GM13976 (cell line): ENCODE results near the gene STK26.
"Not testable (repeated sequence)": the region's sequence is repeated elsewhere in the genome, so short reads cannot be mapped to it uniquely, and the experiment has no call there.

Experiments
- DNase-seq: peaks from one replicate; pipeline ENCODE4 v3.0.0; 2012; ENCODE audit warnings: low spot score
- in situ Hi-C: fragments of 300-500 bp; cut with MboI; formaldehyde crosslinking; loops from one replicate; pipeline ENCODE4 v1.12.0; 2022; ENCODE audit warnings: low sequenced_read_pairs, mixed read lengths, inconsistent platforms; ENCODE audit not compliant: unreplicated experiment
- TF ChIP-seq, protein P1 (sequence below): IDR thresholded peaks from 2 replicates; pipeline ENCODE4 v1.5.1; 2012; ENCODE audit warnings: borderline replicate concordance, mild to moderate bottlenecking; ENCODE audit not compliant: insufficient read depth; ENCODE audit errors: extremely low read depth, missing control alignments, control extremely low read depth

STK26 gene

DNA sequence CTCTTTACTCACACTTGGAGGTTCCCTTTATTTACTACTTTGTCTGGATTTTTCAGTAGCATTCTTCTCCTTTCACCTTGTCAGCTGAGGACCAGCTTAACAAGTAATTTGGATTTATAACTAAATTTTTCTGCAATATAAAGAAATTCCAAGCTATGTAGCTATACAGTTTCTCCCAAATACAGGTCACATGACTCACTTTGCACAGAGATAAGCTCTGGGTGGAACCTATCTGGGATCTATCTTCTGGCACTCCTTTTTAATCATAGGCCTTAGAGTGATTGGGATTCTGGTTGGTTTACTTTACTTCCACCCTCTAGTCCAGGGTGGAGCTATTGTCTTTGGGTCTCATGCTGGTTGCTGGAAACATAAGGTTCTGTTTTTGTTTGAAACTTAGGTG is 34.9 kb upstream of the STK26 start:
- DNase-seq, result no peak
- TF ChIP-seq, protein P1, sequence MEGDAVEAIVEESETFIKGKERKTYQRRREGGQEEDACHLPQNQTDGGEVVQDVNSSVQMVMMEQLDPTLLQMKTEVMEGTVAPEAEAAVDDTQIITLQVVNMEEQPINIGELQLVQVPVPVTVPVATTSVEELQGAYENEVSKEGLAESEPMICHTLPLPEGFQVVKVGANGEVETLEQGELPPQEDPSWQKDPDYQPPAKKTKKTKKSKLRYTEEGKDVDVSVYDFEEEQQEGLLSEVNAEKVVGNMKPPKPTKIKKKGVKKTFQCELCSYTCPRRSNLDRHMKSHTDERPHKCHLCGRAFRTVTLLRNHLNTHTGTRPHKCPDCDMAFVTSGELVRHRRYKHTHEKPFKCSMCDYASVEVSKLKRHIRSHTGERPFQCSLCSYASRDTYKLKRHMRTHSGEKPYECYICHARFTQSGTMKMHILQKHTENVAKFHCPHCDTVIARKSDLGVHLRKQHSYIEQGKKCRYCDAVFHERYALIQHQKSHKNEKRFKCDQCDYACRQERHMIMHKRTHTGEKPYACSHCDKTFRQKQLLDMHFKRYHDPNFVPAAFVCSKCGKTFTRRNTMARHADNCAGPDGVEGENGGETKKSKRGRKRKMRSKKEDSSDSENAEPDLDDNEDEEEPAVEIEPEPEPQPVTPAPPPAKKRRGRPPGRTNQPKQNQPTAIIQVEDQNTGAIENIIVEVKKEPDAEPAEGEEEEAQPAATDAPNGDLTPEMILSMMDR, result no peak
- in situ Hi-C loops, result no loop called here

DNA sequence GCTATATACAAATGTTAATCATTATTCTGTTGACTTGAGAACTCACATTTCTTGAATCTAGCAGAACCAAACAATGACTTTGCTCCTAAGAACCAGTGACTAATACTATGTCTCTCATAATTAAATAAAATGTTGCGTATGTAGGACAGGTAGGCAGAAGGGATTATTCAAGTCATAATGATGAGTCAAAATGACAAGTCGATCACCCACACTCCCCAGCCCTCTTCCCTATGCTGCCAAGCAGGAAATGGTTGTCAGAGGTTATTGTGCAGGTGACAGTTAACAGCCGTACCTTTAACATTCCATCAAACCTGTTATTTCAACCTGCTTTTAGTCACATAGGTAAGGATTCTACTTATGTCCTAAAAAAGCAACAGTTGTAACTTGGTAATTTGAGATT is 22.0 kb upstream of the STK26 start:
- no peak for DNase-seq
- TF ChIP-seq, protein P1, result no peak
- in situ Hi-C loops, result no loop called here

GRCh38 chrX:132004728-132005127 is 18.4 kb upstream of the STK26 start:
- TF ChIP-seq, protein P1, result no peak
- in situ Hi-C loops, result no loop called here
- no peak for DNase-seq

GRCh38 chrX:132009350-132009749 is 13.8 kb upstream of the STK26 start:
- in situ Hi-C loops, result no loop called here

GRCh38 chrX:132010213-132010612 is 12.9 kb upstream of the STK26 start:
- DNase-seq, in situ Hi-C loops: not testable (repeated sequence)

More at GRCh38 chrX:132009350-132009749, 13.8 kb upstream of the STK26 start:
- TF ChIP-seq, protein P1, result no peak
- DNase-seq, result no peak

- in situ Hi-C loops, result no loop called here
- TF ChIP-seq, protein P1, result no peak
- DNase-seq, result no peak
Measured at GRCh38 chrX:132015875-132016274, 7.2 kb upstream of the STK26 start.

DNA sequence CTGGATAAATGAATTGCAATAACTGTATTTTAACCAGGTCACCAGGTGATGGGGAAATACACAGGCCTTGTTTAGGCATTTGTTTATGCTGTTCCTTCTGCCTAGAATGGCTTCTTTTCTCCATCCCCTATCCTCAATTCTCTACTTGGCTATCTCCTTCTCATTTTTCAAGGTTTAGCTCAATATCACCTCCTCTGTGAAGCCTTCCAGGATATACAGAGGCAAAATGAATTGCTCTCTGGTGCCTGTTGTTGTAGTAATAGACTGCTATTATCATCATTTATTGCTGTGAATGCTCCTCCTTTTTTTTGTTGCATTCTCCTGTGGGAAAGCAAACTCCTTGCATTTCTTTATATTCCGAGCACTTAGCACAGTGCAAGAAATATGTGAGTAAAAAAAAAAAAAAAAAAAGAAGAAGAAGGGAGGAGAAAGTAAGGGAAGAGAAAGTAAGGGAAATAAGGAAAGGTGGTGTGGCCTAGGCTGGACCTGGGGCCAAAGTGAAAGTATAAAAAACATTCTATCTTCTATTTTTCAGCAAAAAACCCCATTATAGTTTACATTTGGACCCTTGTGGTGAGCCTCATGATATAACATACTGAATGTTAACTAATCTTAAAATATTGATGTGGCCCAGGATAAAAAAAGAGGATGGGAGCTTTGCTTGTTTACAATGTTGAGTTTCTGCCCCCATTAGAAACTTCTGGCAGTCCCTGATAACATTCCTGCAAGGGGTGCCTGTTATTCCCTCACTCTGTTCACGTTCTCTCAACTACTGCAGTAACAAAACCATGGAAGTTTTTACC is 6.3 kb upstream of the STK26 start:
- no peak for DNase-seq
- TF ChIP-seq, protein P1, result no peak
- in situ Hi-C loops, result no loop called here
